A673 (cell line): ENCODE results near the gene FSD1. TPM values are rescaled to one million over a fixed set of nuclear protein-coding genes. Genes with fewer than 3 reads are reported as not detected.

Experiments used
- BruUV-seq: library from RNA; stranded (reverse); fragments of 400-500 nt; replicated peaks from 2 replicates; lab custom pipeline; 2021; lab: Mats Ljungman, UMichigan
- CTCF ChIA-PET: fragments of 300-600 bp; sonication (Branson Sonifier 250); formaldehyde crosslinking; loops from one replicate; lab custom pipeline; 2022; ENCODE audit warnings: antibody characterized with exemption; lab: Charles Lee
- POLR2A ChIA-PET: fragments of 300-600 bp; sonication (Branson Sonifier 250); formaldehyde crosslinking; loops from one replicate; lab custom pipeline; 2022; ENCODE audit warnings: antibody characterized with exemption; ENCODE audit not compliant: low non-redundant PET; lab: Charles Lee
- DNase-seq: peaks from one replicate; pipeline ENCODE4 v3.0.0-alpha.2; 2015; ENCODE audit warnings: low spot score
- H3K27ac ChIP-seq: fragments of 200-600 bp; sonication (generic); 2 replicates; pipeline ENCODE4 v1.5.1; 2016; ENCODE audit warnings: mixed run types, low read depth, mild to moderate bottlenecking, mixed read lengths, antibody characterized with exemption, low read length; ENCODE audit not compliant: poor library complexity, severe bottlenecking
- H3K27me3 ChIP-seq: fragments of 200-600 bp; sonication (generic); replicated peaks from 2 replicates; pipeline ENCODE4 v1.6.1; 2017; ENCODE audit warnings: mixed run types, low read depth, mild to moderate bottlenecking, mixed read lengths, antibody characterized with exemption, low read length; ENCODE audit not compliant: insufficient read depth, poor library complexity
- H3K36me3 ChIP-seq: fragments of 200-600 bp; sonication (generic); 2 replicates; pipeline ENCODE4 v1.6.1; 2016; ENCODE audit warnings: mixed run types, mild to moderate bottlenecking, mixed read lengths, antibody characterized with exemption, low read length; ENCODE audit not compliant: insufficient read depth, poor library complexity, severe bottlenecking
- H3K4me1 ChIP-seq: fragments of 200-600 bp; sonication (generic); 2 replicates; pipeline ENCODE4 v1.6.1; 2017; ENCODE audit warnings: mixed run types, mild to moderate bottlenecking, mixed read lengths, antibody characterized with exemption, low read length; ENCODE audit not compliant: insufficient read depth, poor library complexity, severe bottlenecking
- H3K4me3 ChIP-seq: fragments of 200-600 bp; sonication (generic); 2 replicates; pipeline ENCODE4 v1.5.1; 2016; ENCODE audit warnings: low read depth, mixed run types, mild to moderate bottlenecking, mixed read lengths, low read length; ENCODE audit not compliant: poor library complexity, severe bottlenecking
- H3K9me3 ChIP-seq: fragments of 200-600 bp; sonication (generic); 2 replicates; pipeline ENCODE4 v1.6.1; 2016; ENCODE audit warnings: mixed run types, low read depth, mild to moderate bottlenecking, mixed read lengths, antibody characterized with exemption, low read length; ENCODE audit not compliant: poor library complexity, severe bottlenecking
- EZH2 ChIP-seq: fragments of 200-600 bp; sonication (generic); IDR thresholded peaks from 2 replicates; pipeline ENCODE4 v1.6.1; 2017; ENCODE audit warnings: borderline replicate concordance, low read depth, mild to moderate bottlenecking, mixed read lengths, antibody characterized with exemption, low read length; ENCODE audit not compliant: poor library complexity, severe bottlenecking
- intact Hi-C: fragments of 100-400 bp; cut with micrococcal nuclease; formaldehyde crosslinking; loops from one replicate; pipeline ENCODE4 v1.10.0; 2022; ENCODE audit not compliant: unreplicated experiment
- total RNA-seq: library from RNA; stranded (reverse); gene quantifications from 2 replicates; pipeline ENCODE4 v1.2.3, GENCODE V29; 2021
- TF ChIP-seq, protein P1 (sequence below): fragments of 300-800, 200-600 bp; sonication (generic); conservative IDR thresholded peaks from 2 replicates; pipeline ENCODE4 v1.5.1; 2017; ENCODE audit warnings: low read depth, mild to moderate bottlenecking, antibody characterized with exemption, low read length, moderate library complexity, mixed read lengths

Gene FSD1
- total RNA-seq, 1 experiment from 2014 or later: 10.4 TPM

GRCh38 chr19:4295972-4296771 is 8.2 kb upstream of the FSD1 start:
- no peaks in the 10 kb centered on the region for H3K27me3 ChIP-seq
- peaks cover 5% of the 10 kb centered on the region for H3K4me1 ChIP-seq
- ChIA-PET CTCF (interaction anchor here (0.6 to 0.9 kb wide), 2 partner anchors 29 to 56 kb away, joined by 6 to 9 read pairs; no protein-coding TSS in a partner anchor), POLR2A (interaction anchor here (0.6 kb wide), 3 partner anchors 119 to 422 kb away, joined by 3 to 7 read pairs (median 4); no protein-coding TSS in a partner anchor)
- no peak for TF ChIP-seq EZH2
- TF ChIP-seq, protein P1, sequence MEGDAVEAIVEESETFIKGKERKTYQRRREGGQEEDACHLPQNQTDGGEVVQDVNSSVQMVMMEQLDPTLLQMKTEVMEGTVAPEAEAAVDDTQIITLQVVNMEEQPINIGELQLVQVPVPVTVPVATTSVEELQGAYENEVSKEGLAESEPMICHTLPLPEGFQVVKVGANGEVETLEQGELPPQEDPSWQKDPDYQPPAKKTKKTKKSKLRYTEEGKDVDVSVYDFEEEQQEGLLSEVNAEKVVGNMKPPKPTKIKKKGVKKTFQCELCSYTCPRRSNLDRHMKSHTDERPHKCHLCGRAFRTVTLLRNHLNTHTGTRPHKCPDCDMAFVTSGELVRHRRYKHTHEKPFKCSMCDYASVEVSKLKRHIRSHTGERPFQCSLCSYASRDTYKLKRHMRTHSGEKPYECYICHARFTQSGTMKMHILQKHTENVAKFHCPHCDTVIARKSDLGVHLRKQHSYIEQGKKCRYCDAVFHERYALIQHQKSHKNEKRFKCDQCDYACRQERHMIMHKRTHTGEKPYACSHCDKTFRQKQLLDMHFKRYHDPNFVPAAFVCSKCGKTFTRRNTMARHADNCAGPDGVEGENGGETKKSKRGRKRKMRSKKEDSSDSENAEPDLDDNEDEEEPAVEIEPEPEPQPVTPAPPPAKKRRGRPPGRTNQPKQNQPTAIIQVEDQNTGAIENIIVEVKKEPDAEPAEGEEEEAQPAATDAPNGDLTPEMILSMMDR: no peak
- no peak overlapping the region for H3K4me3 ChIP-seq
- H3K36me3 ChIP-seq: no peaks in the 10 kb centered on the region
- no TSS peak for BruUV-seq
- H3K9me3 ChIP-seq: no peaks in the 10 kb centered on the region
- H3K27ac ChIP-seq: no peak overlapping the region
- intact Hi-C loops: no loop called here
- DNase-seq: peak; percentile 91

- BruUV-seq: no TSS peak
These were observed 6.2 kb upstream of the FSD1 start for GRCh38 chr19:4297901-4298809.

DNA sequence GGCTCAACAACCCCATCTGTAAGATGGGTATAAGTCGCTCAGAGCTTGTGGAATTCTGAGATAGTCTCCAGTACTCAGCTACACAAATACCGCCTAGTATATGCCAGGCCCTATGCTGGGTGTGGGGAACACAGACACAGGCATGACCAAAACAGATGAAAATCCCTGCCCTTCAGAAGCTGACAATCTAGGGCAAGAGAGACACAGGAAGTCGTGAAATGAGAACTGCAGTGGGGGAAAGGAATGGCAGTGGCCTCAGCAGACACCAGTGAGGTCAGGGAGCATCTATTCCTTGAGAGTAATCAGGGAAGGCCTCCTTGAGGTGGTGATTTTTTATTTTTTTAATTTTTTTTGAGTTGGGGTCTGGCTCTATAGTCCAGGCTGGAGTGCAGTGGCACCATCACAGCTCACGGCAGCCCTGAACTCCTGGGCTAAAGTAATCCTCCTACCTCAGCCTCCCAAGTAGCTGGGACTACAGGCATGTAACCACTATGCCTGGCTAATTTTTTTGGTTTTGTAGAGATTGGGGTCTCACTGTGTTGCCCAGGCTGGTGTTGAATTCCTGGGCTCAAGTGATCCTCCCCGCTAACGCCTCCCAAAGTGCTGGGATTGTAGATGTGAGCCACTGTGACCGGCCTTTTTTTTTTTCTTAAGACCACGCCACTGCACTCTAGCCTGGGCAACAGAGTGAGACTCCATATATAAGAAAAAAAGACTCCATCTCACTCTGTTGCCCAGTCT is 5.4 kb upstream of the FSD1 start:
- Histone ChIP-seq H3K4me1 (peaks cover 5% of the 10 kb centered on the region), H3K27ac (no peak overlapping the region), H3K36me3 (no peaks in the 10 kb centered on the region), H3K27me3 (no peaks in the 10 kb centered on the region), H3K9me3 (no peaks in the 10 kb centered on the region), H3K4me3 (no peak overlapping the region)
- POLR2A ChIA-PET: no interaction called here
- no TSS peak for BruUV-seq
- no peak for TF ChIP-seq EZH2
- TF ChIP-seq, protein P1: no peak
- intact Hi-C loops: no loop called here
- CTCF ChIA-PET: no interaction called here
- DNase-seq: no peak

More at GRCh38 chr19:4297901-4298809, 6.2 kb upstream of the FSD1 start:
- TF ChIP-seq, protein P1: no peak
- H3K4me1 ChIP-seq: peaks cover 5% of the 10 kb centered on the region
- ChIA-PET POLR2A (no interaction called here), CTCF (no interaction called here)
- H3K27ac ChIP-seq: no peak overlapping the region
- DNase-seq: no peak
- H3K36me3 ChIP-seq: no peaks in the 10 kb centered on the region
- no peak overlapping the region for H3K4me3 ChIP-seq
- H3K9me3 ChIP-seq: no peaks in the 10 kb centered on the region
- intact Hi-C loops: no loop called here
- H3K27me3 ChIP-seq: no peaks in the 10 kb centered on the region
